Hepatocyte (in vitro differentiated cells): ENCODE data around the gene NRXN2. TPM values are rescaled to one million over a fixed set of nuclear protein-coding genes. Genes with fewer than 3 reads are reported as not detected.

Source experiments
- DNase-seq: peaks from one replicate; pipeline ENCODE4 v3.0.0-alpha.2; 2016; ENCODE audit warnings: low spot score
- H2AFZ ChIP-seq: fragments of 200-600 bp; sonication (generic); 2 replicates; pipeline ENCODE4 v1.6.0; 2016; ENCODE audit warnings: antibody characterized with exemption, mild to moderate bottlenecking
- H3K27ac ChIP-seq: fragments of 200-600 bp; sonication (generic); 2 replicates; pipeline ENCODE4 v1.5.1; 2016; ENCODE audit warnings: mild to moderate bottlenecking
- H3K27me3 ChIP-seq: fragments of 200-600 bp; sonication (generic); 2 replicates; pipeline ENCODE4 v1.6.1; 2016
- H3K36me3 ChIP-seq: fragments of 200-600 bp; sonication (generic); replicated peaks from 2 replicates; pipeline ENCODE4 v1.5.1; 2016; ENCODE audit warnings: low read depth; ENCODE audit not compliant: insufficient read depth
- H3K4me1 ChIP-seq: fragments of 200-600 bp; sonication (generic); 2 replicates; pipeline ENCODE4 v1.5.1; 2016; ENCODE audit warnings: mild to moderate bottlenecking, moderate library complexity; ENCODE audit not compliant: insufficient read depth
- H3K4me2 ChIP-seq: fragments of 200-600 bp; sonication (generic); 2 replicates; pipeline ENCODE4 v1.6.0; 2016
- H3K4me3 ChIP-seq: fragments of 200-600 bp; sonication (generic); 2 replicates; pipeline ENCODE4 v1.5.1; 2016; ENCODE audit warnings: mild to moderate bottlenecking
- H3K79me2 ChIP-seq: fragments of 200-600 bp; sonication (generic); 2 replicates; pipeline ENCODE4 v1.6.0; 2017; ENCODE audit warnings: mild to moderate bottlenecking
- H3K9me2 ChIP-seq: fragments of 200-600 bp; sonication (generic); replicated peaks from 2 replicates; pipeline ENCODE4 v1.6.0; 2017; ENCODE audit warnings: mild to moderate bottlenecking; ENCODE audit not compliant: insufficient read depth
- H3K9me3 ChIP-seq: fragments of 200-600 bp; sonication (generic); 2 replicates; pipeline ENCODE4 v1.5.1; 2016; ENCODE audit warnings: low read depth, mild to moderate bottlenecking
- H4K20me1 ChIP-seq: fragments of 200-600 bp; sonication (generic); 2 replicates; pipeline ENCODE4 v1.6.0; 2016; ENCODE audit warnings: mild to moderate bottlenecking; ENCODE audit not compliant: insufficient read depth, poor library complexity, severe bottlenecking
- CTCF ChIP-seq: fragments of 200-600 bp; sonication (generic); IDR thresholded peaks from 2 replicates; pipeline ENCODE4 v1.5.1; 2016; ENCODE audit warnings: antibody characterized with exemption, mild to moderate bottlenecking; ENCODE audit not compliant: poor library complexity
- EZH2 ChIP-seq: fragments of 200-600 bp; sonication (generic); IDR thresholded peaks from 2 replicates; pipeline ENCODE4 v1.6.1; 2016; ENCODE audit warnings: antibody characterized with exemption, mild to moderate bottlenecking, borderline replicate concordance
- EZH2phosphoT487 ChIP-seq: fragments of 200-600 bp; sonication (generic); IDR thresholded peaks from one replicate; pipeline ENCODE4 v1.6.1; 2018; ENCODE audit warnings: antibody characterized with exemption, mild to moderate bottlenecking, low read depth, moderate library complexity; ENCODE audit not compliant: unreplicated experiment, severe bottlenecking
- WGBS: methylation state at CpG from one replicate; pipeline ENCODE4 v1.1.6; 2016; ENCODE audit warnings: low lambda C conversion rate; ENCODE audit errors: missing lambda C conversion rate; 5-methylcytosine and 5-hydroxymethylcytosine counted together
- polyA plus RNA-seq: library from polyadenylated mRNA; unstranded; fragments of >200 nt; fragmentation: Nextera tagmentation; extraction: Ambion mirVana; gene quantifications from 2 replicates; pipeline ENCODE4 v1.2.1, GENCODE V29; 2016
- total RNA-seq: library from RNA; depleted of rRNA; stranded (reverse); fragments of >200 nt; gene quantifications from 2 replicates; pipeline ENCODE4 v1.2.3, GENCODE V29; 2014

NRXN2 gene
- total and polyA plus RNA-seq, 2 experiments from 2014 or later, result 0.83 to 1.7 TPM

DNA sequence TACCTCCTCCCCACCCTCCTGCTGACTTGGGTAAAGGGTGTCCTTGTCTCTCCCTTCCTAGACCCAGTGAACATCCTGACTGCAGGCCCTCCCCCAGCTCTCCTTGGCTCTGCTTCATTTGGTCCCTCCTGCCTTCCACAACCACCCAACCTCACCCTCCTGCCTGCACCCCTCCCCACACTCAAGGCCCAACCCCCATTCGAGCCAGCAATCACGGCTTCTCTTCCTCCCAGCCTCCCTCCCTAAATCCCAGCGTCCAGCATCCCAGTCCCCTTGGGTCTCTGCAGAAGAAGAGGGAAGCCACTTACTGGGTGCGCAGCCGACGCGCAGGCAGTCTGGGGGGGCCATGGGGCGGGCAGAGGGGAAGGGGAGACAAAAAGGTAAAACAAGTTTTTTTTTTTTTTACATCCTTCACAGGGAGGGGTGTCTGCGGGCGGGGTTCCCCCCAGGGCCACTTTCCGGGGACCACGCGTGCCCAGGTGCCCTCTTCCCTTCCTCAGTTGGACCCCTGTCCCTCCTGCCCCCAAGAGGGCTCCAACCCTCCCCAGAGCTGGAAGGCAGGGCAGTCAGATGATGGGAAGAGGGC is 69.5 kb downstream of the NRXN2 start:
- Histone ChIP-seq H3K27me3 (no peaks in the 10 kb centered on the region), H4K20me1 (no peaks in the 10 kb centered on the region), H3K9me3 (no peaks in the 10 kb centered on the region), H3K4me3 (no peak overlapping the region), H3K27ac (no peak overlapping the region), H3K9me2 (no peaks in the 10 kb centered on the region), H3K4me1 (peaks cover 7% of the 10 kb centered on the region), H2AFZ (no peak overlapping the region), H3K36me3 (no peaks in the 10 kb centered on the region), H3K4me2 (no peak overlapping the region), H3K79me2 (no peaks in the 10 kb centered on the region)
- 60% methylated on average over 5 of the region's 13 CpGs for WGBS
- no peak for TF ChIP-seq EZH2phosphoT487
- no peak for TF ChIP-seq EZH2
- no peak for TF ChIP-seq CTCF
- no peak for DNase-seq

DNA sequence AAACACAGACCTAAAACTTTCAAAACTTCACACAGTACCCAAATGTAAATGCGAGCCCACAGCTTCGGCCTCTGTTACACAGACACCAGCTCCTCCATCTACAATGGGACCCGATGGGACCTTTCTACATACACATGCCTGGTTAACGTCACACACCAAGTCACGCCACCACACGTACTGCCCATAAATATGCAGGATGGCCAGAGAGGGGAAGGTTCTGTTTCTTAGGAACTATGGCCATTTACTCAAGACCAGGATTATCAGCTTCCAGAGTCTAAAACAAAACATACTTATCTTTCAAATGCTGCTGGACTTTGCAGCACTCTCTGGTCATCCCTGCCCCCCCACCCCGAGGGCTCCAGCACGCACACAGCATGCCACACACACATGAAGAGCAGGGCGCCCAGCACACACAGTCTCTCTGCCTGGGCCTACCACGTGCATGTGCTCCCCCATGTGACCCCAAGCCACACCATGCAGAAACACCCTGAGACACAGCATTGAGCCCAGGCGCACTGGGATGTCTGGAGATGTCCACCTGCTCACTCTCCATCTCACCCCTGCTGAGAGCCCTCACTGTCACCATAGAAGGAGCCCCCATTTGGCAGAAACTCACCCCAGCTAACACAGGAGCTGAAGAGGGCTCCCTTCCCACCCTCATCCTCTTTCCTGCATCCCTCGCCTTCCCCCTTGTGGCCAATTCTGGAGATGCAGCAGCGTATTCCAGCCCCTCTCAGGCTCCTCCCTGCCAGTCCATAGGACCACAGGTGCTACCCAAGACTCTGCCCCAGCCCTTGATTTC is 70.2 kb downstream of the NRXN2 start:
- DNase-seq, result peak; percentile 89
- peaks cover 7% of the 10 kb centered on the region for H3K4me1 ChIP-seq
- H4K20me1 ChIP-seq, result no peaks in the 10 kb centered on the region
- no peaks in the 10 kb centered on the region for H3K9me2 ChIP-seq
- H3K27me3 ChIP-seq, result no peaks in the 10 kb centered on the region
- H3K36me3 ChIP-seq, result no peaks in the 10 kb centered on the region
- H3K4me3 ChIP-seq, result no peak overlapping the region
- H3K4me2 ChIP-seq, result no peak overlapping the region
- no peaks in the 10 kb centered on the region for H3K9me3 ChIP-seq
- H3K27ac ChIP-seq, result peak overlapping the region; percentile 75
- TF ChIP-seq EZH2 (no peak), CTCF (peak; percentile 88)
- 45% methylated on average over 13 of the region's 13 CpGs for WGBS
- H2AFZ ChIP-seq, result no peak overlapping the region
- H3K79me2 ChIP-seq, result no peaks in the 10 kb centered on the region

GRCh38 chr11:64650923-64651523 is 72.0 kb downstream of the NRXN2 start:
- peaks cover 7% of the 10 kb centered on the region for H3K4me1 ChIP-seq
- H3K4me2 ChIP-seq, result no peak overlapping the region
- no peak overlapping the region for H3K4me3 ChIP-seq
- no peaks in the 10 kb centered on the region for H3K36me3 ChIP-seq
- no peak overlapping the region for H3K27ac ChIP-seq
- no peaks in the 10 kb centered on the region for H3K9me2 ChIP-seq
- DNase-seq, result peak; percentile 53
- TF ChIP-seq EZH2 (no peak), CTCF (peak; percentile 38), EZH2phosphoT487 (no peak)
- peaks cover 8% of the 10 kb centered on the region for H3K27me3 ChIP-seq
- H3K9me3 ChIP-seq, result no peaks in the 10 kb centered on the region
- H4K20me1 ChIP-seq, result no peaks in the 10 kb centered on the region
- H2AFZ ChIP-seq, result no peak overlapping the region
- H3K79me2 ChIP-seq, result no peaks in the 10 kb centered on the region
- WGBS, result 63% methylated on average over 18 of the region's 18 CpGs
